ENCODE results near the gene PLK5. TPM values are rescaled to one million over a fixed set of nuclear protein-coding genes. Genes with fewer than 3 reads are reported as not detected.
"Not testable (repeated sequence)": the region's sequence is repeated elsewhere in the genome, so short reads cannot be mapped to it uniquely, and the experiment has no call there.

The PLK5 gene
- total RNA-seq, 1 donor from 2014 or later: not detected

- no peaks in the 10 kb centered on the region for H3K36me3 Mint-ChIP-seq (ENCODE audit: low read depth)
- no peaks in the 10 kb centered on the region for H3K9me3 Mint-ChIP-seq
- H3K4me1 Mint-ChIP-seq (ENCODE audit: low read depth): peaks cover 5% of the 10 kb centered on the region
- no peak overlapping the region for H3K4me3 Mint-ChIP-seq (ENCODE audit: low read depth)
- H3K27me3 Mint-ChIP-seq (ENCODE audit: low read depth): peaks cover 4% of the 10 kb centered on the region
- H3K27ac Mint-ChIP-seq: no peak overlapping the region
- no peak for DNase-seq (ENCODE audit: low spot score)
- intact Hi-C loops (cut with micrococcal nuclease): loop anchor here (5.0 to 10.0 kb wide), 3 partner anchors 43 to 240 kb away; partner anchors contain the start of gene FAM174C
Measured at GRCh38 chr19:1514986-1515721, 8.7 kb upstream of the PLK5 start.

- Mint-ChIP-seq H3K36me3 (ENCODE audit: low read depth) (no peaks in the 10 kb centered on the region), H3K9me3 (no peaks in the 10 kb centered on the region), H3K27me3 (ENCODE audit: low read depth) (peaks cover 1% of the 10 kb centered on the region), H3K4me1 (ENCODE audit: low read depth) (peaks cover 5% of the 10 kb centered on the region), H3K4me3 (ENCODE audit: low read depth) (no peak overlapping the region), H3K27ac (no peak overlapping the region)
- DNase-seq (ENCODE audit: low spot score): no peak
- intact Hi-C loops (cut with micrococcal nuclease): loop anchor here (10.0 kb wide), 2 partner anchors 72 to 242 kb away; partner anchors contain the start of gene FAM174C
Measured at GRCh38 chr19:1516395-1516753, 7.5 kb upstream of the PLK5 start.

DNA sequence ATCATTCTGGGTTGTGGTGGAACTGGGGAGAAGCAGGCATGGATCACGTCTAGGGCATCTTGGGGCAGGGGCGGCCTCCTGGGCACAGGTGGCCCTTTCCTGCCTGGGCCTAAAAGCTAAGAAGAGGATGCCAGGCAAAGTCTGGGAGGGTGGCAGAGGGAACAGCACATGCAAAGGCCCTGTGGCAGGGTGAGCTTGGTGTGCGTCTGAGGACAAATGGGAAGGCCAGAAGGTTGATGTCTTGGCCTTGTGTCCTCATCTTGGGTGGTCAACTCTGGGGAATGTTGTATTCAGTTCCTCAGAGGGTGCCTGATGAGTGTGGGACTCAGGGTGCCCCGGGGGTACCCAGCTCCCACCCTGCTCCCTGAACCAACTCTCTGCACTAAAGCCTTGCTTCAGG lies 5.4 kb upstream of the PLK5 start:
- no peak overlapping the region for H3K4me3 Mint-ChIP-seq (ENCODE audit: low read depth)
- no peak for DNase-seq (ENCODE audit: low spot score)
- intact Hi-C loops (cut with micrococcal nuclease): loop anchor here (10.0 kb wide), 2 partner anchors 74 to 244 kb away; partner anchors contain the start of gene FAM174C
- no peaks in the 10 kb centered on the region for H3K36me3 Mint-ChIP-seq (ENCODE audit: low read depth)
- peaks cover 4% of the 10 kb centered on the region for H3K27me3 Mint-ChIP-seq (ENCODE audit: low read depth)
- no peak overlapping the region for H3K27ac Mint-ChIP-seq
- no peaks in the 10 kb centered on the region for H3K4me1 Mint-ChIP-seq (ENCODE audit: low read depth)
- H3K9me3 Mint-ChIP-seq: no peaks in the 10 kb centered on the region

GRCh38 chr19:1519802-1520201 lies 4.1 kb upstream of the PLK5 start:
- H3K4me3 Mint-ChIP-seq (ENCODE audit: low read depth); H3K27me3 Mint-ChIP-seq (ENCODE audit: low read depth); H3K27ac Mint-ChIP-seq; DNase-seq (ENCODE audit: low spot score); H3K36me3 Mint-ChIP-seq (ENCODE audit: low read depth); H3K9me3 Mint-ChIP-seq; H3K4me1 Mint-ChIP-seq (ENCODE audit: low read depth): not testable (repeated sequence)
- intact Hi-C loops (cut with micrococcal nuclease): loop anchor here (10.0 kb wide), 2 partner anchors 75 to 245 kb away; partner anchors contain the start of gene FAM174C

GRCh38 chr19:1520203-1520780 lies 3.6 kb upstream of the PLK5 start:
- Mint-ChIP-seq H3K27me3 (ENCODE audit: low read depth) (peaks cover 12% of the 10 kb centered on the region), H3K4me1 (ENCODE audit: low read depth) (peaks cover 1% of the 10 kb centered on the region)

GRCh38 chr19:1521636-1522035 lies 2.2 kb upstream of the PLK5 start:
- Mint-ChIP-seq H3K9me3 (no peaks in the 10 kb centered on the region), H3K4me1 (ENCODE audit: low read depth) (peaks cover 1% of the 10 kb centered on the region), H3K27me3 (ENCODE audit: low read depth) (peaks cover 12% of the 10 kb centered on the region), H3K4me3 (ENCODE audit: low read depth) (no peak overlapping the region), H3K36me3 (ENCODE audit: low read depth) (no peaks in the 10 kb centered on the region), H3K27ac (no peak overlapping the region)
- DNase-seq (ENCODE audit: low spot score): no peak
- intact Hi-C loops (cut with micrococcal nuclease): no loop called here

More at GRCh38 chr19:1520203-1520780, 3.6 kb upstream of the PLK5 start:
- no peak overlapping the region for H3K27ac Mint-ChIP-seq
- no peaks in the 10 kb centered on the region for H3K9me3 Mint-ChIP-seq
- intact Hi-C loops (cut with micrococcal nuclease): no loop called here
- DNase-seq (ENCODE audit: low spot score): no peak
- no peak overlapping the region for H3K4me3 Mint-ChIP-seq (ENCODE audit: low read depth)
- no peaks in the 10 kb centered on the region for H3K36me3 Mint-ChIP-seq (ENCODE audit: low read depth)

DNA sequence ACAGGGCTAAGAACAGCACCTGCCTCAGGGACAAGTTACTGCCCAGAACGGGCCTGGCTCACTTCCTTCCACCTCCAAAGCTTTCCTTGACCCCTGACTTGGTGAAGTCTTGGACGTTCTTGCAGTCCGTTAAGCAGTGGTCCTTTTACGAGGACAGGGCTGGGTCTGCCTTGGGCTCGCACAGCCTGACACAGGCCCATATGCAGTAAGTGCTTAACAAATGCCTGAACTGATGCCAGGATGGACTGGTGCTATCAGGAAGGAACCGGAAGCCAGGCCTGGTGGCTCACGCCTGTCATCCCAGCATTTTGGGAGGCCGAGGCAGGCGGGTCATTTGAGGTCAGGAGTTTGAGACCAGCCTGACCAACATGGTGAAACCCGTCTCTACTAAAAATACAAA lies 1.8 kb upstream of the PLK5 start:
- Mint-ChIP-seq H3K4me3 (ENCODE audit: low read depth) (no peak overlapping the region), H3K9me3 (no peaks in the 10 kb centered on the region), H3K27me3 (ENCODE audit: low read depth) (peaks cover 12% of the 10 kb centered on the region), H3K36me3 (ENCODE audit: low read depth) (no peaks in the 10 kb centered on the region), H3K4me1 (ENCODE audit: low read depth) (peaks cover 1% of the 10 kb centered on the region), H3K27ac (no peak overlapping the region)
- intact Hi-C loops (cut with micrococcal nuclease): no loop called here
- no peak for DNase-seq (ENCODE audit: low spot score)

DNA sequence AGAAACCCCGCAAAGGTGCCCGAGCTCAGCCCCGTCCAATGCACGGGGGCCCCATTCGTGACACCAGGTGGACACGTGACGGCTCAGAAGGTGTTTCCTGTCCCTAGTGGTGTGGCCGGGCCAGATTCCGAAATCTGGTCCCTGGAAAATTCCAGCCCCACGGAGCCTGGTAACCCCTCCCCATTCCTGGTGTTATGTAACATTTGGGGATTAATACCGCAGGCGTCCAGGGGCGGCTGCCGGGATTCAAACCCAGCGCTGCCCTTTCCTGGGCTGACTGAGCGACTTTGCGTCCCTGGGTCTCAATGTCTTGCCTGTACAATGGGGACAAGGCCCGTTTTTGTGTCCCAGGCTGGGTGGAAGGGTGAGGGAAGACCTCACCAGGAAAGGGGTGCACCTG lies 1.0 kb upstream of the PLK5 start:
- no peak overlapping the region for H3K4me3 Mint-ChIP-seq (ENCODE audit: low read depth)
- intact Hi-C loops (cut with micrococcal nuclease): no loop called here

GRCh38 chr19:1524287-1524971 lies 552 bp downstream of the PLK5 start:
- H3K27ac Mint-ChIP-seq: no peak overlapping the region
- peaks cover 12% of the 10 kb centered on the region for H3K27me3 Mint-ChIP-seq (ENCODE audit: low read depth)
- no peak overlapping the region for H3K4me3 Mint-ChIP-seq (ENCODE audit: low read depth)
- peaks cover 1% of the 10 kb centered on the region for H3K4me1 Mint-ChIP-seq (ENCODE audit: low read depth)
- no peaks in the 10 kb centered on the region for H3K9me3 Mint-ChIP-seq
- no peak for DNase-seq (ENCODE audit: low spot score)
- no peaks in the 10 kb centered on the region for H3K36me3 Mint-ChIP-seq (ENCODE audit: low read depth)
- intact Hi-C loops (cut with micrococcal nuclease): no loop called here

More for the DNA sequence above, 1.0 kb upstream of the PLK5 start:
- Mint-ChIP-seq H3K27me3 (ENCODE audit: low read depth) (peaks cover 12% of the 10 kb centered on the region), H3K9me3 (no peaks in the 10 kb centered on the region), H3K27ac (no peak overlapping the region), H3K4me1 (ENCODE audit: low read depth) (peaks cover 1% of the 10 kb centered on the region), H3K36me3 (ENCODE audit: low read depth) (no peaks in the 10 kb centered on the region)
- no peak for DNase-seq (ENCODE audit: low spot score)

DNA sequence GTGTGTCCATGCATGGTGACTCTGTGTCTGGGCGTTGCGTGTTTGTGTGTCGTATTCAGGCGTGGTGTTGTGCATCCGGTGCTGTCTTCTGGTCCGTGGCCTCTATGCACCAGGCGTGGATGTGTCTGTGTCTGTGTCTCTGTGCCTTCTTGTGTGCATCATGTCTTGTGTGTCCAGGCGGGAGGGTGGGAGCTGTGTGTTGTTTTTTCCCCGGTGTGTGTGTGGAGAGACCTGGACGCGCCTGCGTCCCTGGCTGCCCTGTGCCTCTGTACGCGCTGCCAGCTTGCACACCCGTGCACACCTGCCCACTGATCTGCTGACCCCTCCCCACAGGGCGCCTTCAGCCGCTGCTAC lies 1.1 kb downstream of the PLK5 start:
- Mint-ChIP-seq H3K9me3 (no peaks in the 10 kb centered on the region), H3K4me3 (ENCODE audit: low read depth) (no peak overlapping the region), H3K27me3 (ENCODE audit: low read depth) (peaks cover 12% of the 10 kb centered on the region), H3K4me1 (ENCODE audit: low read depth) (peaks cover 1% of the 10 kb centered on the region), H3K36me3 (ENCODE audit: low read depth) (no peaks in the 10 kb centered on the region), H3K27ac (no peak overlapping the region)
- no peak for DNase-seq (ENCODE audit: low spot score)
- intact Hi-C loops (cut with micrococcal nuclease): no loop called here

DNA sequence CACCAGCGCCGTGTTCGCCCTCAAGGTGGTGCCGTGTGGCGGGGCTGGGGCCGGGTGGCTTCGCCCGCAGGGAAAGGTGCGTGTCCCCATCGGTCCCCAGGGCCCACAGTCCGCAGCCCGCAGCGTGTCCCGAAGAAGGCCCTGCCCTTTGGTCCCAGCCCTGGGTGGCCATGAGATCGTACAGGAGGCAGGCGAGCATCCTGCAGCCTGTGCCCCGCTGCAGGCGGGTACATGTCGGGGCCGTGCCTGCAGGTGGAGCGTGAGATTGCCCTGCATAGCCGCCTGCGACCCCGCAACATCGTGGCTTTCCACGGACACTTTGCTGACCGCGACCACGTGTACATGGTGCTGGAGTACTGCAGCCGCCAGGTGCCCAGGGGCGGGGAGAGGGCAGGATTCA lies 1.5 kb downstream of the PLK5 start:
- Mint-ChIP-seq H3K36me3 (ENCODE audit: low read depth) (no peaks in the 10 kb centered on the region), H3K27me3 (ENCODE audit: low read depth) (peaks cover 12% of the 10 kb centered on the region), H3K4me3 (ENCODE audit: low read depth) (no peak overlapping the region), H3K4me1 (ENCODE audit: low read depth) (peaks cover 1% of the 10 kb centered on the region), H3K27ac (no peak overlapping the region), H3K9me3 (no peaks in the 10 kb centered on the region)
- no peak for DNase-seq (ENCODE audit: low spot score)
- intact Hi-C loops (cut with micrococcal nuclease): no loop called here

DNA sequence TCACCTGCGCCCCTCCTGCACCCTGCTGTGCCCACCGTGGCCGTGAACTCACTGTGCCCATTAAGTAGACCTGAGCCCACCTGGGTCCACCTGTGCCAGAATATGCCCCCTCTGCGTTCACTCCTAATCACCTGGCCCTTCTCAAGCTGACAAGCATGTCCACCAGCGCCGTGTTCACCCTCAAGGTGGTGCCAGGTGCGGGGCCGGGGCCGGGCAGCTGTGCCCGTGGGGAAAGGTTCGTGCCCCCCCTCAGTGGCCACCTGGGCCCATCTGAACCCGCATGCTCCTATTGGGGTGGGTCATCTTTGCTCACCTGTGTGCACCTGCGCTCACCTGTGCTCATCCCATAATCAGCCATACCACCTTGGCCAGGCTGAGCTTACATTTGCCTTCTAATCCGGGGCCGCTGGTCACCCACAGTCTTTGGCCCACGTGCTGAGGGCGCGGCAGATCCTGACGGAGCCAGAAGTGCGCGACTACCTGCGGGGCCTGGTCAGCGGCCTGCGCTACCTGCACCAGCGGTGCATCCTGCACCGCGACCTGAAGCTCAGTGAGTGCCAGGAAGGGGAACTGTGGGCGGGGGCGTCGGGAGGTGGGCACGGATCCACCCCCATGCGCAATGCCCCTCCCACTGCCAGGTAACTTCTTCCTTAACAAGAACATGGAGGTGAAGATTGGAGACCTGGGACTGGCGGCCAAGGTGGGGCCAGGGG lies 2.3 kb downstream of the PLK5 start:
- Mint-ChIP-seq H3K27me3 (ENCODE audit: low read depth) (peaks cover 12% of the 10 kb centered on the region), H3K4me3 (ENCODE audit: low read depth) (no peak overlapping the region), H3K27ac (no peak overlapping the region), H3K9me3 (no peaks in the 10 kb centered on the region), H3K36me3 (ENCODE audit: low read depth) (no peaks in the 10 kb centered on the region), H3K4me1 (ENCODE audit: low read depth) (peaks cover 1% of the 10 kb centered on the region)
- intact Hi-C loops (cut with micrococcal nuclease): no loop called here
- no peak for DNase-seq (ENCODE audit: low spot score)
